HG03439 (cell line): ENCODE data around the gene DLGAP1.
"Not testable (repeated sequence)": the region's sequence is repeated elsewhere in the genome, so short reads cannot be mapped to it uniquely, and the experiment has no call there.

Source experiments
- ATAC-seq: cut with Tn5 transposase; IDR thresholded peaks from one replicate; pipeline ENCODE4 v1.9.1; 2021; ENCODE audit warnings: mild to moderate bottlenecking, moderate library complexity; ENCODE audit not compliant: unreplicated experiment

Gene DLGAP1

DNA sequence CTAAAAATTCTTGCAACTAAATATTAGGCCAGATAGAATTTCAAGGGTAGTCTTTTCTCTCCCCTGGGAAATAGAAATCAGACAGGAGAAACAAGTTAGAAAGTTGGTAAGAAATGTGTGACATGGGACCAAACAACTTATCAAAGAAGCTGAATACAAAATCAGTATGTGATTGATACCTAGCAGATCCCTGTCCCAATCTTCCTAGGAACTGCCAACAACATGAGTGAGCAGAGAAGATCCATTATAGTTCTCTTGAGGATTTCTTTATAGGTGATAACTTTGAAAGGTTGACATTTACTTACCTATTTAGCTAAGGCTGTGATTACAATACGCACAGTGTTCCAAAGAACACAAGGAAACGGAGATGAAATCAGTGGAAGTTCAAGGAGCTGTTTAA lies 162.4 kb downstream of the DLGAP1 start:
- no peak for ATAC-seq

DNA sequence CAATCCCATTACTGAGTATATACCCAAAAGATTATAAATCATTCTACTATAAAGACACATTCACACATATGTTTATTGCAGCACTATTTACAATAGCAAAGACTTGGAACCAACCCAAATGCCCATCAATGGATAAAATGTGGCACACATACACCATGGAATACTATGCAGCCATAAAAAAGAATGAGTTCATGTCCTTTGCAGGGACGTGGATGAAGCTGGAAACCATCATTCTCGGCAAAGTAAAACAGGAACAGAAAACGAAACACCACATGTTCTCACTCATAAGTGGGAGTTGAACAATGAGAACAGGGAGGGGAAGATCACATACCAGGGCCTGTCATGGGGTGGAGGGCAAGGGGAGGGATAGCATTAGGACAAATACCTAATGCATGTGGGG lies 167.8 kb downstream of the DLGAP1 start:
- ATAC-seq, result not testable (repeated sequence)

DNA sequence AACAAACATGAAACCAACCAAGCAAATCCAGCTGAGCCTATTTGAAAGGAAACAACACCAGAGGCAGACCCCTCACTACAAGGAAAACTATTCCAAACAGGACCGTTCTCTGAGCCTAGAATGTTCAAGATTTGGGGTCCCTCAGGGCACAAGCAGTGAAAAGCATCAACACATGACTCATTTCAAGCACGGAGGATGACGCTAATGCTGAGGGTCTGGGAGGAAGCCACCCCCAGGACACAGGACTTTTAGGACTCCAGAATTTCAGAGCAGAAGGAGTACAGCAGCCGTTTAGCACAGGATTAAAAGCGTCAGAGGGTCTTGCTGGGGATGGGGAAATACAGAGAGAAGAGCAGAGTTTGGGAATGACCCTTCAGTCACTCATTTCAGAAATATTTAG lies 168.9 kb downstream of the DLGAP1 start:
- no peak for ATAC-seq

DNA sequence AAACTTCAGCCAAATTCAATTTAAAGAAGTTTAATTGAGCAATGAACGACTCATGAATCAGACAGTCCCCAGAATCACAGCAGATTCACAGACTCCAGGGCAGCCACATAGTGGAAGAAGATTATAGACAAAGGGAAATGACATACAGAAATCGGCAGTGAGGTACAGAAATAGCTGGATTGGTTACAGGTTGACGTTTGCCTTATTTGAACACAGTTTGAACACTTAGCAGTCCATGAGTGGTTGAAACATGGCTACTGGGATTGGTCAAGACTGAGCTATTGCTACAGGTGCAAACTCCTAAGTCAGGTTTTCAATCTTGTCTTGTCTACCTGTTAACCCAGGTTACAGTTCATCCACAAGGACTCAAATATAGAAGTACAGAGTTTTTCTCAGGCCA lies 169.6 kb downstream of the DLGAP1 start:
- no peak for ATAC-seq

DNA sequence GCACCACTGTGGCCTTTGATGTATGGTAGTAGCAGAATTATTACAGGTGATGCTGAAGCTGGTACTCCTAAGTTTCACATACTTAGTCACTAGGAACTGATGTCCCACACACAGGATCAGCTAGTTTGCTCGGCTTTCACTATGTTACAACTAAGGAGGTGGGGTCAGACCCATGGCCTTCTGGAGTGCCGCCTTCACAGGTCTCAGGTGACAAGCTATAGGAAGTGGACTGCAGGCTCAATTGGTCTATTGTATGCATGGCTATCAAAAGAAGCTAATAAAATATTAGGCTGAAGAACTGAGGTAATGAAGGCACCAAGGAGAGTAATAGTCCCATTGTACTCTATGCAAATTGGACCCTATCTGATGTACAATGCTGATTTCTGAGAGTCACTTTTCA lies 170.6 kb downstream of the DLGAP1 start:
- no peak for ATAC-seq

DNA sequence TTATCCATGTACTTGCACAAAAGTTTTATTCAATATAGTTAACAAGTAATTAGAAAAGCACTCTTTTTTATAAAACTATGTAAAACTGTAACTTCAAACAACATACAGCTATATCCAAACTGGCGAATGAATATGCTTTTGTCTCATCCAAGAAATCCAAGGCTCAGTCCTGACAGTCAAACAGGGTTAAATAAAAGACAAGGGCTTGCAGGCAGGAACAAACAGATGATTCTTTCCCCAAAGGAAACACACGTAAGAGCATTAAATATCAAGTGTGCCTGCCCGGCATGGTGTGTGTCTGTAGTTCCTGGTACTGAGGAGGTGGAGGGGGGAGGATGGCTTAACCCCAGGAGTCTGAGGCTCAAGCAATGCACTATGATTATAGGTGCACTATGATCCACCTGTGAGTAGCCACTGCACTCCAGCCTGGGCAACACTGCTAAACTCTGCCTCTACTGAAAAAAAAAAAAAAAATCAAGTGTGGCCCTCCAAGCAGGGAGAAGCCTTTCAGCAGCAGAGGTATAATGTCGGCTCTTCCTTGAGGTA lies 171.3 kb downstream of the DLGAP1 start:
- no peak for ATAC-seq

DNA sequence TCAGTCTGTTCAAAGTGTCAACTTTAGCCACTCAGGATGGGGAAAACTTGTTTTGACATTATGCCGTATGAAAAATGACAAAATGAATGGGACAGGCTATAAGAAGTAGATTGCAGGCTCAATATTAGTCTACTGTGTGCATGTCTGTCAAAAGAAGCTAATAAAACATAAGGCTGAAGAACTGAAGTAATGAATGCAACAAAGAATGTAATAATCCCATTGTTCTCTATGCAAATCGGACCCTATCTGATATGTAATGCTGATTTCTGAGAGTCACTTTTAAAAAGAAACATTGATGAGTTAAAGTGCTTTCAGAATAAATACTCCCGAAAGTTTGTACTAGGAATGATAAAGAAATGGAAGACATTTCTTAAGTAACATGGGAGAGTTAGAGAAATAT lies 172.2 kb downstream of the DLGAP1 start:
- ATAC-seq, result no peak

DNA sequence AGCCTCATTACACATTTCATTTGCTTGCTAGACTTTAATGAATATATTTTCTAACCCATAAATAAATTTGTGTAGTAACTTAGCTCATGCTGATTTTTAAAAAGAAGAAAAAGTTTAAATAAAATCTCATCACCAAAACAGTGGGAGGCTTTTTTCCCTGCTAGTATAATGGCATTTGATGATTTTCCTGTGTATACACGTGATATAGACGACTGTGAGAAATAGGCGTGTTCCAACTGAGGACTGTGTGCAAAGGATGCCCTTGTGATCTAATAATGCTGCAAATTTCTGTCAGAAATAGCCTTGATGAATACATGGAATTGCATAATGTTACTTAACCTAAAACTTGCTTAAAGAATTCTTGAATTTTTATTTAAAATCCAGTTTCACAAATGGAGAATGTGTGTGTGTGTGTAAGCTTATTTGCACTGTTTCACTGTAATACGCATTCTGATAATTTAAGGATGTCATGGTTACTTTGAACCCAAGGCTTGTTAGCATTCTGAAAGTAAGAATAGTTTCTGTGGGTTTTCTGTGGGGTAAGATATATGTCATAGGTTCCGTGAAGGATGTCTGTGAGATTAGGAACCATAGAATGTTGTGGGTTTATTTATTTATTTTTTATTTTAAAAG lies 178.0 kb downstream of the DLGAP1 start:
- peak; percentile 70 for ATAC-seq

DNA sequence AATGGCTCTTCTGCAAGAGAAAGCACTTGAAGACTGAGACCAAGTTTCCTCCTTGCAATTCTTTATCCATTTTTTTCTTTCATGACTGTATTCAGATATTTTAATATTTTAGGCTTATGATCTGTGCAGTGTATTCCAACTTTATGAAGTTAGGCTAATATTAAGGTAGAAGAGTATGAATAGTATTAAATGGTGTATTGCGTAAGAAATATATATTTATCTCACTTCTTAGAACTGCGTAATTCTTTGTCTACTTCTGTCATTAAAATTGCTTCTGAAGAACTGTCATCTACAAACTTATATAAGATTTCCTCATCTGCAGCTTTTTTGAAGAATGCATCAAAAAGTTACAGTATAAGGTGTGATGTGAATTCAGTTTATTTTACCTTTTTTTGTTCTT lies 183.2 kb downstream of the DLGAP1 start:
- ATAC-seq, result no peak

DNA sequence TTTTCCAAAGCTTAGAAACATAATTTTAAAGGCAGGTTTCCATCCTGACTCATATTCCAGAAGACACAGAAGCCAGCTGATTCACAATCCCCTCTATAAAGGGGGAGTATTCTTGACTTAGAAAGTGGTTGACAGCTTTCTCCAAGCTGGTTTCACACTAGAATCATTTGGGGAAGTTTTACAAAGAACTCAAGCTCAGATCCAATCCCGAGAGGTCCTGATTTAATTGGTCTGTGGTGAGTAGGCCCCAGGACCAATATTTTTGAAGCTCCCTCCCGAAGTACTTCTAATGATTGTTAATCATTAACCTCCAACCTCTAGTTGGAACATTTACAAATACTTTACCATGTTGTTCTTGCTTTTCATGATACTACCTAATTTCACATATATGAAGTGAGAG lies 184.1 kb downstream of the DLGAP1 start:
- ATAC-seq, result no peak

DNA sequence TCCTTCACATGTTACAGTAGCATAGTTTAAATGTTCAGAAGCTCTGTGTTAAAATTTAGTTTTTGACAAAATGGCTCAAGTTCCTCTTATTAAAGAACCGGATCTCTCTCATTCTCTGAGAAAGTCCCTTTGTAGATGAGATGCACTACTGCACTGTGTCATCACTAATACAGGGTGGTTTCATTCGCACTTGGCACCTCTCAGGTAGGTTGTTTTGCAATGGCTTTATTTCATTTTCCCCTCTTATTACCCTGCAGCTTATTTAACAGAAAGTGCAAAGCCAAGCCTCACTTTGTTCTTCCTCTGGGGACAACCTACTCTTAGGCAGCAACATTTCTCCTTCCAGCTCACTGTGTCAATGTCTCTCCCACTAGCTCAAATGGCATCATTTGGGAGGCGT lies 185.1 kb downstream of the DLGAP1 start:
- ATAC-seq, result no peak

DNA sequence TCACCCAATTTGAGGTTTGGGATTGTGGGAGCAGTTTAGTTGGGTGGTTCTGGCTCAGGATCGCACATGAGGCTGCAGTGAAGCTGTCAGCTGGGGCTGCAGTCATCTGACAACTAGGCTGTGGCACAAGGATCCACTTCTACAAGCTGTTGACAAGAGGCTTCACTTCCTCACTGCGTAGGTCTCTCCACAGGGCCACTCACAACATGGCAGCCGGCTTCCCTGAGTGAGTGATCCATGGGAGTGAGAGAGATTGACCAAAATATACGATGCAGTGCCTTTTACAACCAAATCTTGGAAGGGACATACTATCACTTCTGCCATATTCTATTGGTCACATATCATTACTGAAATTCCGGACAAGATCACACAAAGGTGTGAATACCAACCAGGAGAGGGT lies 187.5 kb downstream of the DLGAP1 start:
- ATAC-seq, result no peak

DNA sequence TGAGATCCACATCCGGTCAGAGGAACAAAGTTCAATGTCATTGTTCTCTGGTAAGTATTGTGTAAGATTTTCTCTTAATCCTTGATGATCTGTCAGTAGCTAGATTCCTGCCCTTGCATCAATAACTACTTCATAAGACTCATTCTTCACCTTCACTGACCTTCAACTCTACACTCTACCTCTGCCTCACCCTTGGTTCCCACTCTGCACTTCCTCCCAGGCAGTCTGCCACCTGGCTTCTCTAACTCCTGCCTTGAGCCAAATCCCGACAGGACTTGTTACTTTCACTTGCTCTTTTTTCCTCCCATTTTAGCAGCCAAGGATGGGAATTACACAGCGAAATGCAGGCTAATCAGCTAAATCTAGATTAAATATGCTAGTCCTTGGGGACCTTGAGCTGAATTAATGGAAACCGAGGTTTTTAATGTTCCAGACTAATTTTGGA lies 190.7 kb downstream of the DLGAP1 start:
- no peak for ATAC-seq

DNA sequence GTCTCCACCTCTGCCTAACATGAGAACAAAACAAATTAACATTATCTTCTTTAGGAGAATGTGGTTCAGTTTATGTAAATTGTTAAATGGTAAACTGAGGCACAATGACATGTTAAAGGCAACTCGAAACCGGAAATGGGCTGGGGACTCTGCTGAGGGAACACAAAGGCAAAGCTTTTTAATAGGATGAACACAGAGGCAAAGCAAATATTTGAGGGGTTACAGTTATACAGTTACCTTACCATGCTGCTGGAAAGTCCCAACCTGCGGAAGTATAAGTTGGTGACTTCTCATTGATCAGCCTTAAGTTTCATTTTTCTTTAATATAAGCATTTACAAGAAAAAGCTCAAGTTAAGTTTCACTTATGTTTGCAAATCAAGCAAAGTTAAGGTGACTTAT lies 195.0 kb downstream of the DLGAP1 start:
- no peak for ATAC-seq

DNA sequence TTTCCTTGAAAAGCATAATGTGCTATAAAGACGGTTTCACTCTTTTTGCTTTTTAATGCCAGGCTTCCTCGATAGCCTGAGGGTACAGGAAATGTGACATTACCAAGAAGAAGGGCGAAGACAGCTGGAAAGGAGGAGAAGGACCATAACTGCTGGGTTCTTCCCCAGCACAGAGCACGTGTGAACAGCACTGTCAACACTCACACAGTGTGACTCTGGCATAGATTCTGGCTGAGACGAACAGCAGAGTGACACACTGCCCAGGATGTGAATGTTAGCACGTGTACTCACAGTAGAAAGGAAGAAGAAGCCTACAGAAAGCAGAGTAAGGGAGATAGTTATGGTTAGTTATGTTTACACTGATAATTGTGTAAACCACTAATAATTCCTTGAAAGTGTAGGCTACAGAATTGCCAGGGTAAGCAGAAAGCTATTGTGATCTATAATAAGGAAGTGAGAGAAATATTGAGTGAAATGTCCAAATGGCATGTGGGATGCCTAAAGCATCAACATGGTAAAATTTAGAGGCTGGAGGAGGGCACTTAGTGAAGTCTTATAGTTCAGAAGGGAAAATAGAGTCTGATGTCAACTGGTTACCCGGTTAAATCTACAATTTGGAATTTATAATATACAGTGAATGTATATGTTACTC lies 198.2 kb downstream of the DLGAP1 start:
- ATAC-seq, result no peak

DNA sequence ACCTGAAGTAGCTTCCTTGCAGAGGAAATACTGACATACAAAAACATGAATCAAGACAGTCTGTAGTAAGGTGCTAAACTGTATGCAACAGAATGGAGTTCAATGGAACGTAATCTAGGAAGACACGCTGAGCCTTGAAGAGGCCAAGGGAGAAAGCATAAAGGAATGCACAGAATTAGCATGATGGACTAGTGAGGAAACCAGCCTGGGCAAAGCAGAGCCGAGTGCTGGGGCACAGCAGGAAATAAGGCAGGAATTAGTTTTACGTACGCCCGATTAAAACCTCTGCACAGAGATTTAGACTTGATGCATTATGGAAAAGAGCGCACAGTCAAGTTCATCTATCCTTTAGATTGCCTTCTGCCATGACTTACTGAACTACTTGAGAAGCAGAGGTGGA lies 200.3 kb downstream of the DLGAP1 start:
- no peak for ATAC-seq

DNA sequence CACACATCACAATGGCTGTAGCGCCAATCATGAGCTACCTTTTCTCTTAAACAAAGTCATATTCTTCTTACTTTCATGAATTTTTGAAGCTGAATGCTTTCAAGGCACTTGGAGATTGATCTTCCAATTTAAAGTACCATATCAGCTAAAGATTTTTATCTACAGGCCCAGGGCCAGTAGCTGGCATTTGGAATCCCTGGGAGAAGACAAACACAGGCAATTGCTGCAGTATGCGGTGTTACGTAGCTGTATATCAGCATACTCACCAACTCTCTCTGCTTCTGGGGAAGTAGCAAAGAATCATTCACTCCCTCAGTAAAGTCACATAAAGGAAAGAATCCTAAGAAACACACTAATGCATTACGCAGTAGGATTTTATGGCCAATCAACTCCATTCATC lies 202.3 kb downstream of the DLGAP1 start:
- no peak for ATAC-seq

DNA sequence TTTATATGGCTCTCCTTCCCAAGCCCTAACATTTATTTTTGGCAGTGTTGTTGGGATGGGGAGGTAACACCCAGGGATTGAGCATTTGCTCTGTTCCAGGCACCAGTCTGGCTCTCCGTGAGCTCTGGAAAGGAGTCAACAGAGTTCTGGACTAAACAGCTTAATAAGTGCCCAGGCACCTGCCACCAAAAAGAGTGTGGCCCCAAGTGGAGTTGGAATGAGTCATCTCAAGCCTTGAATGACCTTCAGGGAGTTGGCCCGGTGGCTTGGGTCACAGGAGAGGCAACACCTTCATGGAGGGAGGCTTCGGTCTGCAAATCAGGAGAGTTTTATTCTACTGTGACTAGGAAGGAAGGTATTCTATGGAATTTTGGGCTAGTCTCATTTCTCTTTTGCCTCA lies 203.2 kb downstream of the DLGAP1 start:
- ATAC-seq, result peak; percentile 61

DNA sequence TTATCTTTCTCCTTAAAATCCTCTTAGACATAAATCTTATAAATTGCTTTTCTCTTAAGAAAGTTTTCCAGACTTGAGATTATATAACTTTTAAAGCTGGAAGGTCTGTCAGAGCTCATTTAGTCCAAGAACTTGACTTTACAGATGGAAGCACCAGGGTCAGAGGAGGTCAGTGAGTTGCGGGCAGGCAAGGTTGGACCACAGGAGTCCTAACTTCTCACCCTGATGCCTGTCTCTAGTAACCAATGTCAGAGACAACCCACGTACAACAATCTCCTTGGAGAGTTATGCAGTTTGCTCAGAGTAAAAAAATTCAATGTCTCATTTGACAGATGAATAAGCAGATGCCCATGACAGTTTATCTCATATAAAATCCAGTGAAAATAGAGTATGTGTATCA lies 203.9 kb downstream of the DLGAP1 start:
- ATAC-seq, result no peak

DNA sequence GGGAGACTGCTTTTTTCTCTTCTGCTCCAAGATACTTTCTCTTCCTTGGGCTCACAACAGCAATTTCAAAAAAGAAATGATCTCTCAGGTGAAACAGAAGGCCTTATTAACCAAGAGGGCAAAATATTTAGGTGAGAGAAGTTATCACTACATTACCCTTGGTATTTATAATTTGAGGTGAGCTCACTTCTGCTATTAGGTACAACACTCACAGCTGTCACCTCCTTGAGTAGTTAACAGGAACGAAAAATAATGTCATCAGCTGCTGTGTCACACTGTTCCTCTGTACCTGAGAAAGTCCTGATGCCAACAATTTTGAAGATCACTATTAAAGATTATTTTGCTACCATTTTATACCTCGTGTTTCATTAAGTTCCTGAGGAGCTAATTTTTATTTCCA lies 205.0 kb downstream of the DLGAP1 start:
- no peak for ATAC-seq

DNA sequence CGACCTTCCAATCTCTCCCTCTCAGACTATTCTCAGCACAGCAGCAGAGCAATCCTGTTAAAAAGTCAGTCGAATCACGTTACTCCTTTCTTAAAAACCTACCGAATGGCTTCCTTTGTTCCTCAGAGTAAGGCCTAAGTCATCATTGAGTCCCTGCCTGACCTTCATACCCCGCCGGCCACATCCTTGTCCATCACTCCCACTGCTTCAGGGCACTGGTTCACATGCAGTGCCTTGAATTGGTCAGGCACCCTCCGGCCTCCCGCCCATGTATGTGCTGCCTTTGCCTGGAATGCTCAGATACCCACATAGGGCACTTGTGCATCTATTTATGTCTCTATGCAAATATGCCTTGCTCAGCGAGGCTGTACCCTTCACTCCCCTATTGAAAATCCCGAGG lies 206.4 kb downstream of the DLGAP1 start:
- no peak for ATAC-seq

DNA sequence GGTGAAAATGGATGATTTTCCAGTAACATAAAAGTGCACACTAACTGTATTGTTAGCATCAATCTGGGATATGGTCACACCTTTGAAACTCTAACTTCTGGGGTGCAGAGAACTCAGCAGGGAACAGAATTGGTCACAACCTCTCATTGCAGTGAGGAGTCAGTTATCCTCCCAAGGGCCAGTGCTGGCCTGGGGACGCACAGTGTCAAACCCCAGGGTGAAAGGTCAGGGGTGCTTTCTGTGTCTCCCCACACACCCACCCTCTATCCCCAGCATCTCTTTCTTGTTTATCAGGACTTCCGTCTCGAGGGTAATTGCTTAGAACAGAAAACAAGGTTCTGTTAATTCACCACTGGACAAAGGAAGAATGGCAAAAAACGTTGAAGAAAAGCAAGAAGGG lies 208.7 kb downstream of the DLGAP1 start:
- no peak for ATAC-seq

DNA sequence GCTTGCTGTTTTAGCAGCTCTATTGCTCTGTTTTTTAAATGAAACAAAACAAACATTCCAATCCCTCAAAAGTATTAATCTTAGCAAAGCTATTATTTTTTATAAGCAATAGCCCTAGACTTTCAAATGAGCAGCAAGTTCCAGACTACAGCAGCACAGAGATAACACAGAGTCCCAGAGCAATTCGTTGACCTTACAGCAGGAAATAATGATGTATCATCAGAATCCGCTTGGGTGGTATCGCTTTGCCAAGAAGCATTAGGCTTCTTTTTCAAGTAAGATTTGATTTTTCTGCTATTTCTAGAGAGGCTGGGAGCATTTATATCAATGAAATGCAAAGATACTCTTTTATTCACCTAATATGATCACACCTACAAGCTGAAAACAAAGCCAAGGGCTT lies 209.7 kb downstream of the DLGAP1 start:
- no peak for ATAC-seq
